ENCODE data around the gene NR2C2. TPM values are rescaled to one million over a fixed set of nuclear protein-coding genes. Genes with fewer than 3 reads are reported as not detected.

NR2C2 gene
- total and polyA plus RNA-seq, 3 donors from 2014 or later, result 52.6 to 87.5 (median 85.2) TPM

GRCh38 chr3:15044326-15044725 lies 96.9 kb downstream of the NR2C2 start:
- Histone ChIP-seq H3K9me3 (no peaks in the 10 kb centered on the region), H3K4me1 (peaks cover 10% of the 10 kb centered on the region), H3K27me3 (no peaks in the 10 kb centered on the region), H3K27ac (no peak overlapping the region), H3K36me3 (ENCODE audit: low read depth, missing control alignments) (no peaks in the 10 kb centered on the region), H3K4me3 (no peak overlapping the region)
- TF ChIP-seq POLR2A (IDR thresholded peaks at IDR 0.05), result no peak
- intact Hi-C loops (cut with DNase I; ENCODE audit: low total_unique reads), result no loop called here
- no peak for DNase-seq
- 76 to 81% methylated on average over 7 of the region's 7 CpGs for WGBS, 2 donors

GRCh38 chr3:15045667-15046066 lies 98.3 kb downstream of the NR2C2 start:
- H3K27ac ChIP-seq, result no peak overlapping the region
- 73 to 100% methylated on average over 1 of the region's 1 CpG for WGBS, 2 donors
- DNase-seq, result no peak
- H3K27me3 ChIP-seq, result no peaks in the 10 kb centered on the region
- TF ChIP-seq CTCF (IDR thresholded peaks at IDR 0.05) (no peak), POLR2A (IDR thresholded peaks at IDR 0.05) (no peak)
- peaks cover 1% of the 10 kb centered on the region for H3K4me1 ChIP-seq
- no peaks in the 10 kb centered on the region for H3K9me3 ChIP-seq
- no peaks in the 10 kb centered on the region for H3K36me3 ChIP-seq (ENCODE audit: low read depth, missing control alignments)
- intact Hi-C loops (cut with DNase I; ENCODE audit: low total_unique reads), result no loop called here
- no peak overlapping the region for H3K4me3 ChIP-seq

GRCh38 chr3:15049584-15049983 lies 102.2 kb downstream of the NR2C2 start:
- intact Hi-C loops (cut with DNase I; ENCODE audit: low total_unique reads), result no loop called here

GRCh38 chr3:15050405-15051092 lies 103.2 kb downstream of the NR2C2 start:
- TF ChIP-seq POLR2A (IDR thresholded peaks at IDR 0.05) (no peak), CTCF (IDR thresholded peaks at IDR 0.05) (no peak)
- 71 to 75% methylated on average over 3 of the region's 3 CpGs for WGBS, 2 donors
- H3K4me3 ChIP-seq, result no peak overlapping the region
- H3K27me3 ChIP-seq, result no peaks in the 10 kb centered on the region
- H3K4me1 ChIP-seq, result no peaks in the 10 kb centered on the region
- no peaks in the 10 kb centered on the region for H3K9me3 ChIP-seq
- H3K27ac ChIP-seq, result no peak overlapping the region
- intact Hi-C loops (cut with DNase I; ENCODE audit: low total_unique reads), result no loop called here
- H3K36me3 ChIP-seq (ENCODE audit: low read depth, missing control alignments), result no peaks in the 10 kb centered on the region
- DNase-seq, result no peak

More at GRCh38 chr3:15049584-15049983, 102.2 kb downstream of the NR2C2 start:
- H3K27ac ChIP-seq, result no peak overlapping the region
- H3K27me3 ChIP-seq, result no peaks in the 10 kb centered on the region
- no peaks in the 10 kb centered on the region for H3K36me3 ChIP-seq (ENCODE audit: low read depth, missing control alignments)
- 75 to 87% methylated on average over 2 of the region's 2 CpGs for WGBS, 2 donors
- TF ChIP-seq CTCF (IDR thresholded peaks at IDR 0.05) (no peak), POLR2A (IDR thresholded peaks at IDR 0.05) (no peak)
- H3K4me3 ChIP-seq, result no peak overlapping the region
- no peaks in the 10 kb centered on the region for H3K9me3 ChIP-seq
- DNase-seq, result no peak
- no peaks in the 10 kb centered on the region for H3K4me1 ChIP-seq

GRCh38 chr3:15051531-15051930 lies 104.1 kb downstream of the NR2C2 start:
- peak; percentile 64 for DNase-seq
- H3K4me3 ChIP-seq, result no peak overlapping the region
- no peaks in the 10 kb centered on the region for H3K27me3 ChIP-seq
- intact Hi-C loops (cut with DNase I; ENCODE audit: low total_unique reads), result no loop called here
- 89% methylated on average over 1 of the region's 1 CpG; no CpG with 5 or more reads in 1 of the 2 donors for WGBS, 2 donors
- TF ChIP-seq POLR2A (IDR thresholded peaks at IDR 0.05), result no peak
- peak; percentile 23 to 43 (median 37) for TF ChIP-seq CTCF (IDR thresholded peaks at IDR 0.05)
- no peaks in the 10 kb centered on the region for H3K4me1 ChIP-seq
- H3K27ac ChIP-seq, result no peak overlapping the region
- no peaks in the 10 kb centered on the region for H3K36me3 ChIP-seq (ENCODE audit: low read depth, missing control alignments)
- no peaks in the 10 kb centered on the region for H3K9me3 ChIP-seq
